ENCODE results near the gene EBF3.

- no peak for TF ChIP-seq CTCF (IDR thresholded peaks at IDR 0.05)
- TF ChIP-seq POLR2A (IDR thresholded peaks at IDR 0.05): no peak
Observed at GRCh38 chr10:129938460-129938859, 25.6 kb downstream of the EBF3 start.
